Sigmoid colon (tissue), 4 donors: ENCODE measurements around the gene TMEM39B.

Experiments used
- CTCF ChIP-seq, 4 experiments: fragments of 450-650 bp in 3 of 4; fragments of 200-600 bp in 1 of 4; IDR thresholded peaks; one replicate each; pipeline ENCODE4 v1.5.1; 2016 to 2019; ENCODE audit warnings: antibody characterized with exemption in 4 of 4, mild to moderate bottlenecking in 3 of 4, moderate library complexity in 2 of 4
- POLR2AphosphoS5 ChIP-seq, 4 donors: sonication (generic); formaldehyde crosslinking; IDR thresholded peaks; one replicate each; pipeline ENCODE4 v1.6.1; 2017; ENCODE audit warnings: antibody characterized with exemption in 4 of 4

GRCh38 chr1:32127409-32128198 is 54.9 kb downstream of the TMEM39B start:
- no peak for TF ChIP-seq CTCF (IDR thresholded peaks at IDR 0.05)
- TF ChIP-seq POLR2AphosphoS5 (IDR thresholded peaks at IDR 0.05), result no peak
